ENCODE results near the gene CCDC174.

DNA sequence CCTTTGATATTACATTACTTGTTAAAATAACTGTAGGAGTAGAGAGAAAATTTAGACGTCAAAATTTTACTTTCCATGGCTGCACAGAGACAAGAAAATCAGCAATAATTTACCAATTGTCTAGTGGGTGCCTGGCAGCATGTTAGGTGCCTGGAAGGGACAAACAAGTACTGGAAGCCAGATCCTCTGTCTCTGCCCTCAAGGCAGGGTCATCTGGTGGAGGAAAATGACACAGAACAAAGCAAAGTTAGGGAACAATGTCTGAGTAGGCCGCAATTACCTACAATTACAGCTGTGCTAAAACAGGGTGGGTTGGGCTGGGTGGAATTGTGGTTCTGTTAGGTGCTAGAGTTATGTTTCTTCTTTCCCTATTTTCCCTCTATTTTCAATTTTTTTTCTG is 7.4 kb downstream of the CCDC174 start:
- no peak for TF ChIP-seq CTCF (IDR thresholded peaks at IDR 0.05)
- no peak for TF ChIP-seq EP300 (IDR thresholded peaks at IDR 0.05)
